Progenitor cell of endocrine pancreas (in vitro differentiated cells): ENCODE measurements around the gene CCDC88C. TPM values are rescaled to one million over a fixed set of nuclear protein-coding genes. Genes with fewer than 3 reads are reported as not detected.
A peak's percentile ranks its signal among the peaks of the same experiment; 100 is the strongest.

Source experiments
- DNase-seq: peaks from one replicate; pipeline ENCODE4 v3.0.0; 2021; ENCODE audit warnings: low spot score; ENCODE audit not compliant: unreplicated experiment
- H3K27ac Mint-ChIP-seq: 2 replicates; pipeline ENCODE4 v1.8.0; 2021; ENCODE audit warnings: mild to moderate bottlenecking, moderate library complexity, mixed read lengths
- H3K27me3 Mint-ChIP-seq: 2 replicates; pipeline ENCODE4 v1.8.0; 2021; ENCODE audit warnings: mixed read lengths
- H3K36me3 Mint-ChIP-seq: 2 replicates; pipeline ENCODE4 v1.8.0; 2022; ENCODE audit warnings: mixed read lengths; ENCODE audit not compliant: insufficient read depth
- H3K4me1 Mint-ChIP-seq: 2 replicates; pipeline ENCODE4 v1.8.0; 2021; ENCODE audit warnings: low read depth, mixed read lengths
- H3K4me3 Mint-ChIP-seq: 2 replicates; pipeline ENCODE4 v1.8.0; 2021; ENCODE audit warnings: low read depth, mild to moderate bottlenecking, moderate library complexity, mixed read lengths
- H3K9me3 Mint-ChIP-seq: 2 replicates; pipeline ENCODE4 v1.8.0; 2021; ENCODE audit warnings: low read depth, mixed read lengths
- total RNA-seq: library from RNA; stranded (reverse); gene quantifications from 2 replicates; pipeline ENCODE4 v1.2.1, GENCODE V29; 2021
- TF ChIP-seq, protein P1 (sequence below): fragments of 200-600 bp; sonication (generic); IDR thresholded peaks from one replicate; pipeline ENCODE4 v1.5.0; 2021; ENCODE audit warnings: antibody characterized with exemption, mild to moderate bottlenecking; ENCODE audit not compliant: unreplicated experiment

The CCDC88C gene
- total RNA-seq, 1 donor from 2014 or later, result 78.1 TPM

- Mint-ChIP-seq H3K4me1 (no peaks in the 10 kb centered on the region), H3K27ac (no peak overlapping the region), H3K36me3 (no peaks in the 10 kb centered on the region), H3K27me3 (peaks cover 53% of the 10 kb centered on the region), H3K9me3 (no peaks in the 10 kb centered on the region), H3K4me3 (no peak overlapping the region)
- no peak for DNase-seq
- TF ChIP-seq, protein P1, sequence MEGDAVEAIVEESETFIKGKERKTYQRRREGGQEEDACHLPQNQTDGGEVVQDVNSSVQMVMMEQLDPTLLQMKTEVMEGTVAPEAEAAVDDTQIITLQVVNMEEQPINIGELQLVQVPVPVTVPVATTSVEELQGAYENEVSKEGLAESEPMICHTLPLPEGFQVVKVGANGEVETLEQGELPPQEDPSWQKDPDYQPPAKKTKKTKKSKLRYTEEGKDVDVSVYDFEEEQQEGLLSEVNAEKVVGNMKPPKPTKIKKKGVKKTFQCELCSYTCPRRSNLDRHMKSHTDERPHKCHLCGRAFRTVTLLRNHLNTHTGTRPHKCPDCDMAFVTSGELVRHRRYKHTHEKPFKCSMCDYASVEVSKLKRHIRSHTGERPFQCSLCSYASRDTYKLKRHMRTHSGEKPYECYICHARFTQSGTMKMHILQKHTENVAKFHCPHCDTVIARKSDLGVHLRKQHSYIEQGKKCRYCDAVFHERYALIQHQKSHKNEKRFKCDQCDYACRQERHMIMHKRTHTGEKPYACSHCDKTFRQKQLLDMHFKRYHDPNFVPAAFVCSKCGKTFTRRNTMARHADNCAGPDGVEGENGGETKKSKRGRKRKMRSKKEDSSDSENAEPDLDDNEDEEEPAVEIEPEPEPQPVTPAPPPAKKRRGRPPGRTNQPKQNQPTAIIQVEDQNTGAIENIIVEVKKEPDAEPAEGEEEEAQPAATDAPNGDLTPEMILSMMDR, result no peak
Measured at GRCh38 chr14:91258011-91258618, 159.5 kb downstream of the CCDC88C start.

DNA sequence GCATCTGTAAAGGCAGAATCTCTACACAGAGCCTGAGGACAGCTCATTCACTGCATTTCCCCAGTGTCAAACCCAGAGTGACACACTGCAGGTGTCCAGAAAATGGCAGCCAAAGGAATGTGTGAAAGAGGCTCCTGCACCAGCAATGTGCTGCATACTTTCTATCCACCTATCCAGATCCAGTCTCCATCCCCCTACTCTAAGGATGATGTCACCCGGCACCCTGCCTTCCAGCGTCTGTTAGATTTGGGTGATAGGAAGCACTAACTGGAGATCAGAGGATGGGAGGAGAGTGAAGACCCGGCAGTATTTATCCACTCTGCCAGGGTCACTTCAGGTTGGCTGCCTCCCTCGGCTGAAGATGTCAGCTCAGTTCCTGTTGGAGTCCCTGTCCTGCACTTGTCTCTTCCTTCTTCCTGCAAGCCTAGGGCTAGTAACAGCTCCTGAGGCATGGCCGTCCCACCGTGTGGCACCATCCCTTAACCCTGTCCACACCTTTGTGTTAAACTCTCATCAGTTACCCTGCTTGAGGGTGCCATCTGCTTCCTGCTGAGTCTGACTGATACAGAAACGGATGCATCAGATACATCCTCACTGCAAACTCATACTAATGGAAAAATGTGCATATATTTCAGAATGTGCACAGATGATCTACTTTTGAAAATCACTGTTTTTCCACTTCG is 160.2 kb downstream of the CCDC88C start:
- TF ChIP-seq, protein P1, result no peak
- Mint-ChIP-seq H3K27me3 (peaks cover 51% of the 10 kb centered on the region), H3K27ac (no peak overlapping the region), H3K4me3 (no peak overlapping the region), H3K4me1 (no peaks in the 10 kb centered on the region), H3K9me3 (no peaks in the 10 kb centered on the region), H3K36me3 (no peaks in the 10 kb centered on the region)
- no peak for DNase-seq

DNA sequence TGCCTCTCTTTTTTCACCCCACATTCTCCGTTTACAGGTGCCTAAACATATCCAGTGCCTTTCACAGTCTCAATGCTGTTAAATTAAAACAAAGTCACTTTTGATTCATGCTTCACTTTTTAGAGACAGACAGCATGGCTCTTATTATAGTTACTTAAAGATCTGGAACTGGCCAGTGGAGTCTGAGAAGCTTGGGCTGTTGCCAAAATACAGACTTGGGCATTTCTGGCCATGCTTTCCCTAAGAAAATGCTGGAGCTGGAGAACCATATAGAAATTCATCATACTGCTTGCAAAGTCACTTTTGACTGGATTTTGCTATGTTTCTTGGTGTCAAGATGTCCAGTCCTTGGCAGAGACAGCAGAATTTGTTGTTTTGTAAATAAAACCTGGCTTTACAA is 161.0 kb downstream of the CCDC88C start:
- DNase-seq, result no peak
- Mint-ChIP-seq H3K4me3 (no peak overlapping the region), H3K27me3 (peaks cover 50% of the 10 kb centered on the region), H3K36me3 (no peaks in the 10 kb centered on the region), H3K4me1 (no peaks in the 10 kb centered on the region), H3K9me3 (no peaks in the 10 kb centered on the region), H3K27ac (no peak overlapping the region)
- TF ChIP-seq, protein P1, result no peak

DNA sequence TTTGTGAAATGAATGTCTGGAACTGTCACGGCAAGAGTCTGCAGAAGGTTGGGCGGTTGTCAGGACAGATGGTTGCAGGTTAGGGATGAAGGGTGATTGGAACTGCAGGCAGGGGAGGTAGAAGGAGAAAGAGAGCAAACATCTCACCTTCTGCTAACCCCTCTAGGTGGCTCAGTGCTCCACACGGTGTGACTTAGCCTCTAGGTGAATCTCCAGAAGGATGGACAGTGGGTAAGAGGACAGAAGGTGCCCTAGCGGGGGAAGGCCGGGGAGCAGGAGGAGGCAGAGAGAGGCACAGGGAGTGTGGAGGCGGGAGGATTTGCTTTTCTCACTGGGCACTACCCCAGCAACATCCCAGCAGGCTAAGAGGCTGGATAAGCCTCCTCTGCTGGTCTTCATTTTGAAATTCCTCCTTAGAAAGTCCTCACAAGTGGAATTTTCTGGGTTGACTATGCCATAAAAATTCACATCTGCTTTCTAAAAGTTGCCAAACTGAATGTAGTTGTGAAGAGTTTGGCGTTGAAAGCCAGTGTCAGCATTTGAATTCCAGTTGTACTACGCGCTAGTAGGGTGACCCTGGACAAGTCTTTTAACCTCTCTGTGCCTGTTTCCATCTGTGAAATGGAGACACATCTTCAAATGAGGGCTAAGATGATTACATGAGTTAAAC is 162.5 kb downstream of the CCDC88C start:
- H3K36me3 Mint-ChIP-seq, result no peaks in the 10 kb centered on the region
- peaks cover 5% of the 10 kb centered on the region for H3K4me1 Mint-ChIP-seq

DNA sequence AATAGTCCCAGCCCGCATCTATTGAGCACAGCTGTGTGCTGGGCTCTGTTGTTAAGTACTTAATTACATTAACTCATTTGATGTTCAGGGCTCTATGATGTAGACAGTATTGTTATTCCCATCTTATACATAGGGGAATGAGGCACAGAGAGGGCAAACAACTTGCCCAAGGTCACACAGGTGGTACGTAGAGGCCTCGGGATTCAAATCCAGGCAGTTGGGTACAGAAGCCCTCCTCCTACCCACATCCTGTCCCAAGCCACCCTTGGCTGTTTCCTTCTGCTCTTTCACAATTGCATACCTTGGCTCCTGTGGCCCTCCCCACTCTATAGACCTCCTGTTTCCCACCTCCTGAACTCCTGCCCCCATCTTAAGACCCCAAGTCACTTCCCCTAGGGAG is 163.2 kb downstream of the CCDC88C start:
- H3K9me3 Mint-ChIP-seq, result no peaks in the 10 kb centered on the region
- H3K27ac Mint-ChIP-seq, result peak overlapping the region; percentile 23
- peaks cover 10% of the 10 kb centered on the region for H3K4me1 Mint-ChIP-seq
- H3K36me3 Mint-ChIP-seq, result no peaks in the 10 kb centered on the region
- H3K4me3 Mint-ChIP-seq, result peak overlapping the region; percentile 75
- TF ChIP-seq, protein P1, result no peak
- peaks cover 48% of the 10 kb centered on the region for H3K27me3 Mint-ChIP-seq
- no peak for DNase-seq

More for the DNA sequence above, 162.5 kb downstream of the CCDC88C start:
- TF ChIP-seq, protein P1, result no peak
- no peak for DNase-seq
- Mint-ChIP-seq H3K27ac (no peak overlapping the region), H3K9me3 (no peaks in the 10 kb centered on the region), H3K4me3 (peak overlapping the region; percentile 75), H3K27me3 (peaks cover 48% of the 10 kb centered on the region)
